ENCODE data around the gene IGFBP4. TPM values are rescaled to one million over a fixed set of nuclear protein-coding genes. Genes with fewer than 3 reads are reported as not detected.
A peak's percentile ranks its signal among the peaks of the same experiment; 100 is the strongest.

IGFBP4 gene
- total RNA-seq, 4 donors from 2014 or later = 35.1 to 90.4 (median 39.6) TPM

- H3K4me3 ChIP-seq (ENCODE audit: low read depth, poor library complexity, severe bottlenecking) = peak overlapping the region; percentile 30
- WGBS, 2 donors = 0 to 1% methylated on average over 20 to 21 of the region's 21 CpGs
- DNase-seq (ENCODE audit: low spot score in 2 of 2) = no peak
- intact Hi-C loops (cut with DNase I; ENCODE audit: low total_unique reads) = loop anchor here (10.0 kb wide), 2 partner anchors 52 to 112 kb away; partner anchors contain the start of genes GJD3 and RARA
- TF ChIP-seq CTCF (IDR thresholded peaks at IDR 0.05) (no peak), POLR2A (IDR thresholded peaks at IDR 0.05) (no peak)
These were observed 26.0 kb upstream of the IGFBP4 start for GRCh38 chr17:40417258-40417608.

DNA sequence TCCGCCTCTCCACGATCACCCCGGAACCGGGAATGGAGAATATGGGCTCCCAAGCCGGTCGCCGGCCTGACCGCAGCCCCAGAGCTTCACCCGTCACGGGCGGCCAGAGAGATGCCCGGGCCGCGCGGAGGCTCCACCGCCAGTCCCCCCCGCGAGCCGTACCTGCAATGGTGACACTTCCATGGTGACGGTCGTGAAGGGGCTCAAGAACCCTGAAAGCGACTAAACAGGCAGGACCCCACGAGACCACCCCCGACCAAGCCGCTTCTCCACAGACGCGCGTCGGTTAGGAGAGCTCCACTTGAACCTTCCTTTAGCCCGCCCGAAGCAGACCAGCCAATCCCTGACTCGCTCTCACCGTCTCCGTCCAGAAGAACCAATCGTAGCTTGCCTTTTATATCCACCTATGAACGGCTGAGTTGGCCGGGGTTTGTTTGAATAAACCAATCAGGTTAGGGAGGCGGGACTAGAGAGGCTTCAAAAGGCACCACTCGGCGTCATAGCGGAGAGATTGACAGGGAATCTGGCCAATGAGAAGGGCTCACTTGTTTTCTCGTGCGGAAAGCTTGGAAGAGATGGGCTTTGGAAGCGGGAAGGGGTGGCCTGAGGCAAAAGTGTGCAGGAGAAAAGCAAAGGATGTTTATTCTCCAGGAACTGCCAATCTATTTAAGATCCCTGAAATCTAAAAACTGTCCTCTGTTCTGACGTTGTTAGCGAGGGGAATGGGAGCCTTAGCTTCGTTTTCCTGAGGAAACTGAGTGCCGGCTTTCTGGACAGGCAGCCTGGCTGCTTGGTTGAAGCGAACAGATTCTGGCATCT lies 25.4 kb upstream of the IGFBP4 start, which contains the start of gene TOP2A:
TOP2A (minus strand) TSS at position 288 of the 819 bp plus-strand sequence; CDS start at position 183, 105 bp downstream.
- intact Hi-C loops (cut with DNase I; ENCODE audit: low total_unique reads) = loop anchor here (10.0 kb wide), 2 partner anchors 53 to 113 kb away; partner anchors contain the start of genes GJD3 and RARA
- TF ChIP-seq CTCF (IDR thresholded peaks at IDR 0.05) = no peak
- peak within 1 kb of the TSS; percentile 30 for H3K4me3 ChIP-seq (ENCODE audit: low read depth, poor library complexity, severe bottlenecking)
- WGBS, 2 donors = 0 to 1% methylated on average over 45 to 48 of the region's 49 CpGs
- DNase-seq (ENCODE audit: low spot score in 2 of 2) = peak; percentile 99 to 100

DNA sequence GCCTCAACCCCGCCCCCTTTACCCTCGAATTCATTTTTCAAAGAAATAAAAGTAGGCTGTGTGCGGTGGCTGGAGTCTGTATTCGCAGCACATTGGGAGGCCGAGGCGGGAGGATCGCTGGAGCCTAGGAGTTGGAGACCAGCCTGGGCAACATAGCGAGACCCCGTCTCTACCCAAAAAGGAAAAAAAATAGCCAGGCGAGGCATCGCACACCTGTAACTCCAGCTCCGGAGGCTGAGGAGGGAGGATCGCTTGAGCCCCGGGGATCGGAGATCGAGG lies 24.9 kb upstream of the IGFBP4 start:
- TF ChIP-seq POLR2A (IDR thresholded peaks at IDR 0.05) (no peak), CTCF (IDR thresholded peaks at IDR 0.05) (no peak)
- H3K4me3 ChIP-seq (ENCODE audit: low read depth, poor library complexity, severe bottlenecking) = peak overlapping the region; percentile 27
- peak in 1 of 2 donors; percentile 32 for DNase-seq (ENCODE audit: low spot score in 2 of 2)
- intact Hi-C loops (cut with DNase I; ENCODE audit: low total_unique reads) = loop anchor here (10.0 kb wide), 2 partner anchors 54 to 114 kb away; partner anchors contain the start of genes GJD3 and RARA
- 63 to 64% methylated on average over 16 of the region's 16 CpGs for WGBS, 2 donors

DNA sequence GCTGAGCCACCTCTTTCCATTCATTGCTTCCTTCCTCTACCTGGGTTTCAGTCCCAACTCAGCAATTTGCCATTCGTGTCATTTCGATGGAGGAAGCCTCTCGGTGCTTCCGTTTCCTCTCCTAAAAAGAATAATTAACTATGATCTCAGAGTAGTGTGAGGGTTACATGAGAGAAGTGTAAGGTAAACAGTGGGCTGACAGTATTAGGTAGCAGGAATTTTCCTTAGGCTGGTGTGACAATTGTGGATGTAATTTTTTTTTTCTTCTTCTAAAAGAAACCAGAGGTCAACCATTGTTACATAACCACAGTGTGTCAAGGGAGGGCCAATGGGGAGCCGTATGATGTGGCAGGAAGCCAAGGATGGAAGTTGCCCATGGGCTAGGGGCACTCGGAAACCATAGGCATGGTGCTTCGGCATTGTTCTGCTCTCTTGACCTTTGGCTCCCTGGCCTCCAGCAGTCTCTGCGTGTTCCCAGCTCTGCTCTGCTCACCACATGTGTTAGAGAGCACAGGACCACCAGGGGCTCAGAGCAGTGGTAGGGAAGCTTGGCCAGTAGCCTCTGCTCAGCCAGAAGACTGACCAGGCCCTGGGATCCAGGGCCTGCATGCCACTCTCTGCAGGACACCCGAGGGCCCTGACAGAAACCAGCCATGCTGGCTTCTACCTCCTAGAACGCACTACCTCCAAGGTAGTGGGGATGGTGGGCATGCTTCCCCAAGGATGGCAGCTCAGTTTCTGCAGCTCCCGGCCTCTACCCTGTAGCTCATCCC lies 23.5 kb upstream of the IGFBP4 start:
- H3K4me3 ChIP-seq (ENCODE audit: low read depth, poor library complexity, severe bottlenecking) = no peak overlapping the region
- intact Hi-C loops (cut with DNase I; ENCODE audit: low total_unique reads) = loop anchor here (10.0 kb wide), 2 partner anchors 55 to 115 kb away; partner anchors contain the start of genes GJD3 and RARA
- DNase-seq (ENCODE audit: low spot score in 2 of 2) = peak in 1 of 2 donors; percentile 80
- WGBS, 2 donors = 62 to 67% methylated on average over 11 of the region's 11 CpGs
- TF ChIP-seq POLR2A (IDR thresholded peaks at IDR 0.05) = no peak
- TF ChIP-seq CTCF (IDR thresholded peaks at IDR 0.05) = no peak

DNA sequence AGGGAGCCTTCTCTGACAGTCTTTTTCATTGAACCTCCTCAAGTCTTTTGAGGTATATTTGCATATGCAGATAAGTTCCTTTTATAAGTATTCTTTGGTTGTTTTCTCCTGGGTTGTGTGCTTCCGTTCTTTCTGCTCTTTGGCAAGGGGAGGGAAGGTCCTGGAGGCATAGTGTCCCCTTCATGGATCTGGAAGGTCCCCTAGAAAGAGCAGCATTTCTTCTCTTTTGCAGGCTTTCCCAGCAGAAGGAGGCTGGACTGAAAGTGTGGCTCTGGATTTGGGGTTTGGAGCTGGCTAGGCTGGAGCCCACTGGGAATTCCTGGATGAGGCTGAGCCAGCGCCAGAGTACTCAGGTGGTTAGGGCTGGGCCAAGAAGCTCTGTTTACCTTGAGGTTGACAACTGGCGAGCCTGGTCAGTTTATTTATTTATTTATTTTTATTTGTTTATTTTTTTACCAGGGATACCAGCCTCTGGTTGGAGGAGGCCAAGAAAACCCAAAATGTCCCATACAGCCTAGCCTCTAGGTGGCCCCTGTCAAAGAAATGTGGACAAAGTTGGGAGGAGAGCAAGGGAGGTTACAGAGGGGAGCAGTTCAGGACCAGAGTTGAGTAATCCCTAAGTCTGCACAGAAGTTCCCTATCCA lies 20.1 kb upstream of the IGFBP4 start:
- 72 to 77% methylated on average over 3 of the region's 3 CpGs for WGBS, 2 donors
- TF ChIP-seq CTCF (IDR thresholded peaks at IDR 0.05) (no peak), POLR2A (IDR thresholded peaks at IDR 0.05) (no peak)
- DNase-seq (ENCODE audit: low spot score in 2 of 2) = peak in 1 of 2 donors; percentile 74
- H3K4me3 ChIP-seq (ENCODE audit: low read depth, poor library complexity, severe bottlenecking) = no peak overlapping the region
- intact Hi-C loops (cut with DNase I; ENCODE audit: low total_unique reads) = no loop called here

Measured in lower leg skin (tissue), 4 donors.